Right lobe of liver (tissue), 4 donors: ENCODE results near the gene B4GALT5.

Experiments used
- CTCF ChIP-seq, 4 donors: fragments of 200-600 bp in 3 of 4; fragments of 450-650 bp in 1 of 4; IDR thresholded peaks; one replicate each; pipeline versions ENCODE4 v1.5.1 to v1.8.0; 2016 to 2022; ENCODE audit warnings: antibody characterized with exemption in 4 of 4, mild to moderate bottlenecking in 2 of 4
- POLR2A ChIP-seq: fragments of 450-650 bp; IDR thresholded peaks from one replicate; pipeline ENCODE4 v1.6.1; 2017; ENCODE audit warnings: antibody characterized with exemption, mild to moderate bottlenecking
- donor health status: DM: no; HTN: no; CAD: no.
- donor health status: DM: no; HTN: no; CAD: no.
- donor health status: DM: no; HTN: yes; CAD: no.

DNA sequence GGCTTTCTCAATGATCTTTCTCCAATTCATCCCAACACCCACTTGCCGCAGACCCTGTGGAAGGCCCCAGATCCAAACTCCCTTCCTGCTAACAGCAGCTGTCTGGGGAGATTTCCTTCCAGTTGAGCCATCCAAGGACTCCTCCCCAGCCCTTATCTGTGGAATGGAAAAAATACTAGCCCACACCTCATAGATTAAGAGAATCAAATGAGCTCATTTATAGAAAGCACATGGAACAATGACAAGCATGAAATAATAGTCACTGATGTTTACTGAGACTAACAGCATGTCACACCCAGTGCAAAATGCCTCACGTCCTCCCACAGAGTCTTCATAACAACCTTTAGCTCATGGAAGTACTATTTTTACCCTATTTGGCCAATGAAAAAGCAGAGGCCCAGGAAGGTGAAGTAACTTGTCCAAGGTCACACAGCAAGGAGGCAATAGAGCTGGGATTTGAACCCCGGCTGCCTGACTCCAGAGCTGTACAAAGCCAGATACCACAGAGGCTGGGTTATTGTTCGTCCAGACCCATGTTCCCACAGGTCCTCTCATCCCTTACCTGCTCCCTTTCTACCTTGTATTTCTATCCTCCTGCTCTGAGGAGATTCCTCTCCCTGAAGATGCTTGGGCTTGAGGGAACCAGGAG is 122.3 kb downstream of the B4GALT5 start:
- no peak for TF ChIP-seq CTCF (IDR thresholded peaks at IDR 0.05)
- no peak for TF ChIP-seq POLR2A
